Parietal lobe (tissue), 1 donor: ENCODE data around the gene JMJD4. TPM values are rescaled to one million over a fixed set of nuclear protein-coding genes. Genes with fewer than 3 reads are reported as not detected.

Experiments
- total RNA-seq: library from RNA; depleted of rRNA; stranded (reverse); fragments of >200 nt; gene quantifications from one replicate; pipeline ENCODE4 v1.2.3, GENCODE V29; 2014

JMJD4 gene
- total RNA-seq: 26.0 TPM

GRCh38 chr1:227734856-227735538 is at the start of gene JMJD4, which contains the start of gene SNAP47:
Gene JMJD4 (minus strand): TSS chr1:227735302. CDS start chr1:227735273, 29 bp downstream.
Gene SNAP47 (plus strand): TSS chr1:227735435. CDS start chr1:227747737, 12,302 bp downstream.

Other genes with a start within 250 kb of the JMJD4 start
- gene ZNF678, start 171.7 kb downstream of the JMJD4 start, total RNA-seq: 72.9 TPM
- 77.3 TPM for gene SNAP47, start 133 bp upstream of the JMJD4 start, total RNA-seq
- not detected for gene PRSS38, start 80.4 kb upstream of the JMJD4 start, total RNA-seq
- 2.8 TPM for gene WNT9A, start 212.6 kb upstream of the JMJD4 start, total RNA-seq